Measurements from ENCODE around the gene ANKRD29. TPM values are rescaled to one million over a fixed set of nuclear protein-coding genes. Genes with fewer than 3 reads are reported as not detected.

Gene ANKRD29
- total and polyA plus RNA-seq, 10 of the 15 experiments (the other 5 are each of a cell fraction or from before 2014, with no cell fraction given), result 0.53 to 9.2 (median 1.6) TPM

- no peak overlapping the region for H3K9ac ChIP-seq (ENCODE audit: control insufficient read depth, insufficient read depth, low read length)
- in situ Hi-C loops (cut with MboI) (no loop called here), intact Hi-C loops (cut with micrococcal nuclease; ENCODE audit: unreplicated experiment) (no loop called here)
- H4K20me1 ChIP-seq (ENCODE audit: control insufficient read depth, insufficient read depth), result no peaks in the 10 kb centered on the region
- no peak for ATAC-seq
- H3K4me3 ChIP-seq, result no peak overlapping the region
- ChIA-PET SMC1A (ENCODE audit: uncharacterized antibody, unreplicated experiment) (interaction anchor here (1.0 to 1.7 kb wide), 3 partner anchors 9 to 55 kb away, joined by 3 to 11 read pairs (median 4); no protein-coding TSS in a partner anchor), CTCF (interaction anchor here (0.6 to 2.3 kb wide), 4 partner anchors 9 to 339 kb away, joined by 3 to 11 read pairs (median 4); no protein-coding TSS in a partner anchor), POLR2A (interaction anchor here (0.6 to 1.2 kb wide), 4 partner anchors 31 to 558 kb away, joined by 3 to 4 read pairs (median 3); no protein-coding TSS in a partner anchor), RAD21 (ENCODE audit: unreplicated experiment) (interaction anchor here (0.7 kb wide), 1 partner anchor 9 kb away, joined by 3 read pairs; no protein-coding TSS in a partner anchor)
- BruUV-seq (replicated peaks), result no TSS peak
- H3K27me3 ChIP-seq (replicated peaks in 1 of 2; ENCODE audit: control insufficient read depth in 2 of 2, insufficient read depth in 2 of 2, low read length in 1 of 2), result no peaks in the 10 kb centered on the region
- no peak overlapping the region for H3K27ac ChIP-seq (ENCODE audit: control insufficient read depth, insufficient read depth)
- peaks cover 2% of the 10 kb centered on the region; the same call in 1 of the 2 replicates for H3K79me2 ChIP-seq (ENCODE audit: control insufficient read depth, insufficient read depth, low read length)
- H3K4me1 ChIP-seq (ENCODE audit: control insufficient read depth, insufficient read depth, low read length), result peaks cover 14% of the 10 kb centered on the region
- 68% methylated on average over 2 of the region's 2 CpGs for WGBS (ENCODE audit: insufficient coverage, insufficient replicate concordance, low lambda C conversion rate, missing lambda C conversion rate)
- no peak for FAIRE-seq
- no peaks in the 10 kb centered on the region for H3K9me3 ChIP-seq (replicated peaks; ENCODE audit: control insufficient read depth, insufficient read depth, low read length)
- H3K36me3 ChIP-seq (ENCODE audit: control insufficient read depth in 2 of 2, insufficient read depth in 2 of 2, low read length in 1 of 2), result peaks cover 5 to 26% of the 10 kb centered on the region in 2 experiments
- no peak overlapping the region for H2AFZ ChIP-seq (ENCODE audit: control insufficient read depth, low read depth, low read length)
- DNase-seq (ENCODE audit: low read depth, low spot score), result no peak
- no peak overlapping the region for H3K4me2 ChIP-seq (ENCODE audit: control insufficient read depth, insufficient read depth)
- TF ChIP-seq SUZ12 (IDR thresholded peaks at IDR 0.05; ENCODE audit: unreplicated experiment) (no peak), PBX3 (IDR thresholded peaks at IDR 0.05; ENCODE audit: insufficient replicate concordance, low read depth, low read length) (no peak), PRDM15 (CRISPR knock-in tag; IDR thresholded peaks at IDR 0.05) (no peak), CBX5 (IDR thresholded peaks at IDR 0.05; ENCODE audit: low read depth) (no peak), CREM (IDR thresholded peaks at IDR 0.05; ENCODE audit: low read depth) (no peak), DPF2 (IDR thresholded peaks at IDR 0.05) (no peak), WRNIP1 (IDR thresholded peaks at IDR 0.05; ENCODE audit: borderline replicate concordance, low read depth, low read length) (no peak), HSF1 (IDR thresholded peaks at IDR 0.05; ENCODE audit: low read depth, low read length) (no peak), ZBED1 (IDR thresholded peaks at IDR 0.05; ENCODE audit: borderline replicate concordance) (no peak), ZBTB4 (CRISPR knock-in tag; IDR thresholded peaks at IDR 0.05) (no peak), PAX5 (IDR thresholded peaks at IDR 0.05; ENCODE audit: borderline replicate concordance, low read depth, low read length) (no peak), ZBTB33 (IDR thresholded peaks at IDR 0.05) (no peak)
These were observed 90.7 kb downstream of the ANKRD29 start for GRCh38 chr18:23572012-23572411.
